ENCODE measurements around the gene RBM14.

GRCh38 chr11:66603072-66603471, 13.4 kb upstream of the RBM14 start:
- TF ChIP-seq CTCF (IDR thresholded peaks at IDR 0.05; ENCODE audit: insufficient read depth, low read length): no peak
- TF ChIP-seq POLR2AphosphoS5 (IDR thresholded peaks at IDR 0.05; ENCODE audit: low read depth): no peak
